Subcutaneous adipose tissue (tissue), 4 donors: ENCODE measurements around the gene TNFRSF21. TPM values are rescaled to one million over a fixed set of nuclear protein-coding genes. Genes with fewer than 3 reads are reported as not detected.

Experiments used
- total RNA-seq, 4 donors: library from RNA; depleted of rRNA; stranded (reverse); fragments of >200 nt; gene quantifications; one replicate each; pipeline ENCODE4 v1.1.0, GENCODE V29; 2016
- TF ChIP-seq, protein P1 (sequence below): fragments of 450-650 bp; IDR thresholded peaks from one replicate; pipeline ENCODE4 v1.5.1; 2016; ENCODE audit warnings: low read depth, mild to moderate bottlenecking, control low read depth, antibody characterized with exemption, moderate library complexity

The TNFRSF21 gene
- total RNA-seq, 4 donors from 2014 or later = 11.7 to 42.0 (median 20.1) TPM

DNA sequence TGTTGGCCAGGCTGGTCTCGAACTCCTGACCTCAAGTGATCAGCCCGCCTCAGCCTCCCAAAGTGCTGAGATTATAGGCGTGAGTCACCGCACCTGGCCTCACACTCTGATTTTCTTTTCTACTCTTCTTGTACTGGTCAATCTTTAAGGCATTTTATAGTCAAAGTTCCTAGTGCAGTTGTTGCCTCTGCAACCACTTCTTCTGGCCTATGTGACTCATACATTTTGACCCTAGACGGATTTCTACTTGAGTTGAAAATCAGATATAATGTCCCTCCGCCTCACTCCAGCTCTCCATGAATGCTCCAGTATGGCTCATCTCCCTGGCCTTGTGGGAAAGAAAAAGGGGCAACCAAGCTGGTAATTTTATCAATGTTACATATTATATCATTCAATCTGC is 42.4 kb downstream of the TNFRSF21 start:
- TF ChIP-seq, protein P1, sequence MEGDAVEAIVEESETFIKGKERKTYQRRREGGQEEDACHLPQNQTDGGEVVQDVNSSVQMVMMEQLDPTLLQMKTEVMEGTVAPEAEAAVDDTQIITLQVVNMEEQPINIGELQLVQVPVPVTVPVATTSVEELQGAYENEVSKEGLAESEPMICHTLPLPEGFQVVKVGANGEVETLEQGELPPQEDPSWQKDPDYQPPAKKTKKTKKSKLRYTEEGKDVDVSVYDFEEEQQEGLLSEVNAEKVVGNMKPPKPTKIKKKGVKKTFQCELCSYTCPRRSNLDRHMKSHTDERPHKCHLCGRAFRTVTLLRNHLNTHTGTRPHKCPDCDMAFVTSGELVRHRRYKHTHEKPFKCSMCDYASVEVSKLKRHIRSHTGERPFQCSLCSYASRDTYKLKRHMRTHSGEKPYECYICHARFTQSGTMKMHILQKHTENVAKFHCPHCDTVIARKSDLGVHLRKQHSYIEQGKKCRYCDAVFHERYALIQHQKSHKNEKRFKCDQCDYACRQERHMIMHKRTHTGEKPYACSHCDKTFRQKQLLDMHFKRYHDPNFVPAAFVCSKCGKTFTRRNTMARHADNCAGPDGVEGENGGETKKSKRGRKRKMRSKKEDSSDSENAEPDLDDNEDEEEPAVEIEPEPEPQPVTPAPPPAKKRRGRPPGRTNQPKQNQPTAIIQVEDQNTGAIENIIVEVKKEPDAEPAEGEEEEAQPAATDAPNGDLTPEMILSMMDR = no peak

DNA sequence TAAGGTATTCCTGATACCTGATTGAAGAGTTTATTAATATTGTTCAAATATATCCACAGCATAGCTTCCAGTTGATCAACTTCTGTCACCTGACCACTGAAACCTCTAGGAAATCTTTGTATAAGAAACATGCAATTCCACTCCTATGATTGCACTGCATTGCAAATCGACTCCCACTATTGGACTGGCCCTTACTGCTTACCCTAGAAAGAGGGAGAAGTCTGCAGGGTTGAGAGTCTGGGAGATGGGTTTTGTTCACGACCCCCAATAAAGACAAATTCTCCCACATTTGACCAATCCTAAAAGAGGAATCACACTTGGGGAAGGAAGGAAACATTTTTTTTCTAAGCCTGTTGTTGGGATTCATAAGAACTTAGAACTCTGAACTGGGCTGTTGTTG is 43.7 kb downstream of the TNFRSF21 start:
- TF ChIP-seq, protein P1 = no peak

DNA sequence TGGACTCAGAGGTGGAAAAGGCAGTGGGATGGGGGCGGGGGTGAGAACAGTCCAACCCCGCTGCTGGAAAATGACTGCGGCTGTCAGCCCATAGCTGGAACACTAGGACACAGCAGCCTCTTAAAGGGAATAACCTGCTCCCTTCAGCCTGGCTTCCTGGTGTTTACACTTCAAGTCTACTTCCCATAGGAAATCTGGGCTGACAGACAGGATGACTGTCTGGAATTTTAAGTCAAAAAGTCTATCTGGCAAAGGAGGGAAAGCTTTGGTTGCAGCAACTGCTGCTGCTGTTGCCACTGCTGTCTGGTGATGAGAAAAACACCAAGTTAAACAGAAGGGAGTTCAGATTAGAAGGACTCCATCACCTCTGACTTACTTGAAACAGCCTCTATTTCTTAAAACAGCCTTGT is 44.9 kb downstream of the TNFRSF21 start:
- TF ChIP-seq, protein P1 = no peak

DNA sequence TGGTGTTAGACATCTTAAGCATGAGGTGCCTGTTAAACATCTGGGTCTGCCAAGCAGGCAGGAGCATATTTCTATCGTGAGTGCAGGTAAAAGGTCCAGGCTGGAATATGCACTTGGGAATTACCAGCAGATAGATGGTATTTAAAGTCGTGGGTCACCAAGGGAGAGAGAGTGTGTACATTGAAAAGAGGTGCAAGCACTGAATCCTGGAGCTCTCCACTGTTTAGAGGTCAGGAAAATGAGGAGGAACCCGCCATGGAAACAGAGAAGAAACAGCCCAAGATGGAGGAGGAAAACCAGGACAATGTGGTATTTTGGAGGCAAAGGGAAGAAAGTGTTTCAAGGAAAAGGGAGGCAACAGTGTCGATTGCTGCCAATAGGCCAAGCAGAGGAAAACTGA is 46.4 kb downstream of the TNFRSF21 start:
- TF ChIP-seq, protein P1 = no peak

DNA sequence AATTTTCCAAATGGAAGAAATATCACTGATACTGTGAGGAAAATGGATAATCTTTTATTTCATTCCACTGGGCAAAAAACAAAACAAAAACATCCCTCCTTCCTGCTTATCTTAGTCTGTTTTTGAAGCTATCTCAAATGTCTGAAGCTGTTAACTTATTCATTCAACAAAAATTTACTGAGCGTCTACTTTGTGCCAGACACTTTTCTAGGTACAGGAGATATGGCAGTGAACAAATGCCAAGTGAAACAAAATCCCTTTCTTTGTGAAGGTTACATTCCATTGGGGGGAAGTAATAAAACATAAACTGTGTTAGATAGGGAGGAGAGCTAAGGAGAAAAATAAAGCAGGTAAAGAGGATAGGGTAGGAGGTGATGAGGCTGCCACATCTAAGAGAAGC is 47.5 kb downstream of the TNFRSF21 start:
- TF ChIP-seq, protein P1 = no peak

DNA sequence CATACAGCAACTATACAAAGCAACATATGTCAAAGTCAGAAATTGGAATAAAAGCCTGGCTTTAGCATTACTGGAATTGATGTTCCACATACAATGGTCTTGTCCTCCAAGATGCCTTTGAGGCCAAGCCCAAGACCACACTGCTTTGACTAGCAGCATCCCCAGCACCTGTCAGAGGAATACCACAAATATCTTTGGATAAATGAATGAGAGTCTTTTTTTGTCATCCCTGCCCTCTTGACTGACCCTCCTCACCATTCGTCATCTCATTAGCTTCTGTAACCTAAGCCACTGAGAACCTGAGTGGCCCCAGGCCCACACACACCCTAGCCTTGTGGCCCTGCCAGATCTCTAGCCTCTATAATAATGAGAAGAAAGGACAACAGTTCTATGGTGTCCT is 48.5 kb downstream of the TNFRSF21 start:
- TF ChIP-seq, protein P1 = no peak

DNA sequence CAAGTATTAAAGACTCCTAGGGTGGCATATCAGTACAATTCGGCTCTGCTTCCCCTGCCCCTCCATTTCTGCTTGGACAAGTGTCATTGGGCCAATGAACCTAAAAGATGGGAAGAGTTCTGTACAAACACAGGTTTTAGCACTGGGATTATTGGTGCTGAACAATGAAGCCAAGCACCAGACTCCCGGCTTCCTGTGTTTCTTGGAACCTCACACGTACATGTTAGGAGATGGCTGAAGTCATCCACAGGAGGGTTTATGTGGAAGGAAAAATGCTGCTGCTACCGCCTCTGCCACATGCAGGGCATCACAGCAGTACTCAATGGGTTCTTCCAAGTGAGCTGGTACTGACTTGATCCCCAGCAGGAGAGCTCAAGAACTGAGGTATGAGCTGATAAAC is 49.7 kb downstream of the TNFRSF21 start:
- TF ChIP-seq, protein P1 = no peak
